NCI-H526 (cell line): Measurements from ENCODE around the gene LAMA2.

Experiments
- DNase-seq, 2 experiments: peaks; one replicate each; lab custom pipeline; 2025; lab: John Stamatoyannopoulos, UW

Gene LAMA2

DNA sequence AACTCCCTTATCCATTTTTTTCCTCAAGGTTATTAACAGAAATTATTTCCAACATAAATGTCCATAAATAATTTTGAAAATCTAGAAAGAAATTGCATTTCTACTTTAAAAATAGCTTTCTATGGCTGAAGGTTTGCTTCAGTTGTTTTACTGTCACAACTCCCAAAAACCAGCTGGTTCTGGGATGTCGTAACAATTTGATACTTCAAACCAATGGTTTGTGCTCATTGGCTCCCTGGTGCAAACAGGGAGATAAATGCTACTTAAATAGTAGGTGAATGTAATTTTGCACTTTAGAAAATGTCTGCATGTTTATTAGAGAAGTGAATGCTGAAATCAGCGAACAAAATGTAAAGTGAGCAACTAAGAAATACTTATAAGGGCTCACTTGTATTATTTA is 31.1 kb downstream of the LAMA2 start:
- no peak for DNase-seq

GRCh38 chr6:128918886-128919285 is 35.9 kb downstream of the LAMA2 start:
- DNase-seq = no peak

GRCh38 chr6:128919412-128920180 is 36.7 kb downstream of the LAMA2 start:
- no peak for DNase-seq

- no peak for DNase-seq
Observed at GRCh38 chr6:128925765-128926164, 42.8 kb downstream of the LAMA2 start.

GRCh38 chr6:128929869-128930268 is 46.9 kb downstream of the LAMA2 start:
- DNase-seq = no peak

DNA sequence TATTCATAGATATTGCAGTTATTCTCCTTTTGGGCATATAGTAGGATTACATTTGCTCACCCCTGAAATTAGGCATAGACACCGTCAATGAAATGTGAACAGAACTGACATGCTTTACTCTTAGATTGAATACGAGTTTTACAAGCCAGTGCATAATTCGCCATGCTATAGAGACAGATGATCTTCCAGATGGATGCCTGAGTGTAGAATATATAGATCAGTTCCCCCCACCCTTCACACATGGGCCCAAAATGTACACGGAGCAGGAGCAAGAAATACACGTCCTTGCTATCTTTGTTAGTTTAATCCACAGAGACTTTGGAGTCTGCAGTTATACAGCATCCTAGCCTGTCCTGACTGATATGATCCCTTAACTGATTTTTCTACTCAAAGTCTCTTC is 47.4 kb downstream of the LAMA2 start:
- no peak for DNase-seq

DNA sequence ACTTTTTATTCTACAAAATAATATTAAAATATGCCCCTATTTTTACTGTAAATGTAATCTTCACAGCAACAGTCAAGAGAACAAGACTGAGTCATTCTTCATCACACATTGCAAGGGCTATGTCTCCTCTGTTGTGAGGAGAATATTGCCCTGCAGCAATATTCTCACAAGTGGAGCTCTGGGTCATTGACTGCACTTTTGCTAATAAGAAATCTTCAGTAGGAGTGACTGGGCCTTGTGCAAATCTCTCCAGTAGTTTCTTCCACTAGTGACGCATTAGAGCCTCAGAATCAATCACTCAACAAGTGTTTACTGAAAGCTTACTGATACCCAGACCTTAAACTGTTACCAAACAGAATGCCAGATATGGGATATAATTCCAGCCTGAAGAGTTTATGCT is 49.1 kb downstream of the LAMA2 start:
- DNase-seq = no peak

DNA sequence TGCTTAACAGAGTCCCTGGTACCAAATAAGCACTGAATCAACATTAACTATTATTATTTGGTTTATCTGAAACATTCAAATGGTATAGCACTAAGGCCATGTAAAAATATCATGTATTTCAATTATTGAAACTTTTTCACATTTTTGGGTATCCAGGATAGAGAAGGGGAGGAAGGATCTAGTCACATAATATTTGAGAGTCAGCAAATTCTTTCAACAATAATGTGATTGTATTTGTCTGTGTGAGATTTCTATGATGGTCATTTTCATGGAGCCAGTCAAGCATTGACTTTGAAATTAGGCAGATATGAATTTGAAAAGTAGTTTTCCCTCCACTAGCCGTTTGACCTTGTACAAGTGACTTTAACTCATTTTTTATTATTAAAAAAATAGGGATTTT is 67.9 kb downstream of the LAMA2 start:
- peak in 1 of 2 experiments; percentile 19 for DNase-seq

GRCh38 chr6:128952902-128953301 is 70.0 kb downstream of the LAMA2 start:
- no peak for DNase-seq

GRCh38 chr6:128954308-128955043 is 71.5 kb downstream of the LAMA2 start:
- no peak for DNase-seq

DNA sequence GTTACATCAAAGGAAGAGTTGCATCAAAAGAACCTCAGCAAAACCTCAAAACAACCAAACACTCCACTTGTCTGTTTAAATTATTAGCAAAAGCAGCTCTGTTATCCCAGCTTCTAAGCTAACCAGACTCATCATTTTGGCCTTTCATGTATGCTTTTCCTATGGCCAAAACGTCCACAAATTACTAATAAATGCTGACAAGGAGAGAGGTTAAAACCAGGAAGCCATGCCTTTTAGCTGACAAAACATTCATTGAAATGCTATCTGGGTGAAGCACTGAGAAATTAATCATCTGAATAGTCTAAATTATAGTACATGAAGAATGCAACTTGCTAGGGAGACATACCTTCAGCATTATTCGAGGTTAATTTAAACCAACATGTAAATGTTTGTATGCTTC is 80.6 kb downstream of the LAMA2 start:
- no peak for DNase-seq

DNA sequence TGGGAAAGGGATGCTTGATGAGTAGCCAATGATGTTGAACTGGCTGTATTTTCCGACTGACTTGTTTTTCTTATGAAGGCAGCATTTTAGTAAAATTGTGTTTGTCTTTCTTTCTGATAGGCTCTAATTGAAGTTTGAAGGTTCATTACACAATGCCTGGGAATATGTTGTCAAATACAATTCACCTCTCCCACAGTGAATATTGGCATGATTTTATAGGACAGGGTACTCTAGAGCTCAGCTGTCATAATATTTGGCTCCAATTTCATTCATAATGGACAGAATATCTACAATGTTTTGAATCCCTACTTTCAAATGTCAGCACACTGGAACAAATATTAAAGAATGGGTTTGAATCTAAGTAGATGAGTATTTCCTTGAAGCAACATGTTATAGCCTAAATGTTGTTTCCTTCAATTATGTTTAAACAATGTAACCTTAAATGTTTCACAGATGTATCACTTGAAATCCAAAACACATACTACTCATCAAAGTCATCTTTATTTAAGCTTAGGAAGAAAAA is 81.4 kb downstream of the LAMA2 start:
- no peak for DNase-seq

GRCh38 chr6:128964771-128965170 is 81.8 kb downstream of the LAMA2 start:
- DNase-seq = no peak

DNA sequence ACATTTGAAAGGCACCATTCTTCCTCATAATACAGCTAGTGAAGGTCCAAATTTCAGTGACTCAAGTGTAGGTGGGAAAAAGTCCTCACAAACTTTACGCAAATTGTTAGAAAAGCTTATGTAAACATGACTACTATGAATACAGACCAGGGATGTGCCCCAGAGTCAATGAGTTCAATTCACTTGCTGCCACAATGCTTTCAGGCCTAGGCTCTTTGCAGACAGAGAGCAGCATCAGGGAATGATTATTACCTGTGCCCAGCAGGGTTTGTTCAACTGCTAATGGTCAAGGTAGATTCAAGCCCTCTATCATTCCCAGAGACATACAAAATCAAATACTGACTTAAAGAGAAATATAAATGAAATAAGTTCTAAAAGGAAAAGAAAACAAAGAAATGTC is 84.0 kb downstream of the LAMA2 start:
- DNase-seq = no peak

DNA sequence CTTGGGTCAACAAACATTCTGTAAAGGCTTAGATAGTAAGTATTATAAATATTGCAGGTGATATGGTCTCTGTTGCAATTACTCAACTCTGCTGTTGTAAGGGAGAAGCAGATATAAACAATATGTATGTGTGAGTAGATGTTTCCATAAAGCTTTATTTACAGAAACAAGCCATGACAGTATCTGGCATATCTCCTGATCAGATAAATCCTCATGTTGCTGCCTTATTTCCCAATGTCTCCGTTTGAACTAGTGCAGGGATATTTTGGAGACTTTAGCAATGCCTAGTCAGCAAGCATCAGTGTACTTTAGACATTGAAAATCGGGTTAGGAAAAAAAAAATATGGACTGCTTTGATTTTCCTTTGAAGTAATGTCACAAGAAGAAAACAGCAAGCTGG is 96.1 kb downstream of the LAMA2 start:
- no peak for DNase-seq

DNA sequence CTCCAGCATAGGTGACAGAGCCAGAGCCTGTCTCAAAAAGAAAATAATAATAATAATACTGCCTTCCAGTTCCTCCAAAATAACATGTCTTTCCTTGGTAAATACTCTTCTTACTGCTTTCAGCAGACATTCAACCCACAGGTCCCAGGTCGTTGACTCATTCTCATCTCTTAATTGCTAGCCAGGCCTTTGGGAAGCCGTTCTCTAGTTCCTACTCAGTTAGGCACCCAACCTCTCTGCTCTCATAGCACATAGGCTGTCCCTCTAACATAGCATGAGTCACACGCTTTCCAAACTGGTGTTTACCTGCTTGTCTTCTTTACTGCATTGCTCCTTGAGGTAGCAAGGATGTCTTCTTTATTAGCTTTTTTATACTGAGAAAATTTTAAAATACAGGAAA is 98.8 kb downstream of the LAMA2 start:
- DNase-seq = no peak

DNA sequence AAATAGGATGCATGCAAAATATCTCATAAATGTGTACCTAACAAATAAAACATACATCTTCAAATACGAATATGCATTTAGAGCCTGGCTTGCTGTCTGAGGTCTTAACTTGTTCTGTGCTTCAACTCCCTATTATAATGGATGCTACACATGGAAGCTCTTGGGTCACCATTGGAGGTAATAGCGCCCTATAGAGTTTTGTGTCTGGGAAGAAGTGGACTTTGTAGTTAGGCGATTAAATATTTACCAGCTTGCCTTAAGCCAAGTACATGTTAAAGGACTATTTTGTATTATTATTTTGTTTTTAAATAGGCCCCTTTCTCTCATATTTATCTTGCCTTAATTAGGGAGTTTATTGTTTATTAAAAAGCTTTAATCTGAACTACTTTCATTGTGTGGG is 107.4 kb downstream of the LAMA2 start:
- DNase-seq = no peak

GRCh38 chr6:128990915-128991314 is 108.0 kb downstream of the LAMA2 start:
- no peak for DNase-seq

DNA sequence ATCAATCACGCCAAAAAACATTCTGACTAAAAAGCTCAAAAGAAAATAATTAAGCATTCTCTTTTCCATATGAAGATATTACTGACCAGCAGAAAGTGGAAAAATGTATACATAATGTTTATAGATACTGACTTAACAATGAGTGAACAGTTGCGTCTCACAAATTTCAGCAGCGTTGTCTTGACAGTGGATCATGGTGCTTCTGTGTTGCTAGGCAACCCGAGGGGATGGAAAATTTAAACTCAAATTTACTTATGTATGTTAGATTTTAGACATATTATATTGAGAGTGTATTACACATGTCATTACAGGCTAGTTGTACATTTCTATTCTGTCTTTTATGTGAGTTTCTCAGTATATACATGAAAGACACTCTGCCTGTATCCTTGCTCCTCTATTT is 110.2 kb downstream of the LAMA2 start:
- no peak for DNase-seq

- DNase-seq = no peak
Observed at GRCh38 chr6:128997880-128998279, 114.9 kb downstream of the LAMA2 start.

- peak; percentile 37 to 43 for DNase-seq
Observed at GRCh38 chr6:129006724-129007514, 124.0 kb downstream of the LAMA2 start.

GRCh38 chr6:129007701-129008373 is 124.9 kb downstream of the LAMA2 start:
- DNase-seq = no peak
